Measurements from ENCODE around the gene KIAA0586.
"Not testable (repeated sequence)": the region's sequence is repeated elsewhere in the genome, so short reads cannot be mapped to it uniquely, and the experiment has no call there.

Gene KIAA0586

GRCh38 chr14:58549105-58549757 is 121.7 kb downstream of the KIAA0586 start:
- DNase-seq (ENCODE audit: low spot score), result no peak

GRCh38 chr14:58553959-58554358 is 126.4 kb downstream of the KIAA0586 start:
- DNase-seq (ENCODE audit: low spot score), result no peak

GRCh38 chr14:58555647-58556046 is 128.1 kb downstream of the KIAA0586 start:
- no peak for DNase-seq (ENCODE audit: low spot score)

- no peak for DNase-seq (ENCODE audit: low spot score)
Observed at GRCh38 chr14:58557242-58557641, 129.7 kb downstream of the KIAA0586 start.

- DNase-seq (ENCODE audit: low spot score), result no peak
Observed at GRCh38 chr14:58560208-58560607, 132.7 kb downstream of the KIAA0586 start.

GRCh38 chr14:58562141-58562540 is 134.6 kb downstream of the KIAA0586 start:
- no peak for DNase-seq (ENCODE audit: low spot score)

GRCh38 chr14:58563978-58564377 is 136.5 kb downstream of the KIAA0586 start:
- DNase-seq (ENCODE audit: low spot score), result no peak

- no peak for DNase-seq (ENCODE audit: low spot score)
Observed at GRCh38 chr14:58565832-58566231, 138.3 kb downstream of the KIAA0586 start.

GRCh38 chr14:58566979-58567378 is 139.5 kb downstream of the KIAA0586 start:
- DNase-seq (ENCODE audit: low spot score), result no peak

- no peak for DNase-seq (ENCODE audit: low spot score)
Observed at GRCh38 chr14:58568322-58568721, 140.8 kb downstream of the KIAA0586 start.

GRCh38 chr14:58571256-58571655 is 143.7 kb downstream of the KIAA0586 start:
- DNase-seq (ENCODE audit: low spot score), result no peak

- peak; percentile 53 for DNase-seq (ENCODE audit: low spot score)
Observed at GRCh38 chr14:58571769-58572472, 144.4 kb downstream of the KIAA0586 start.

GRCh38 chr14:58572473-58572853 is 144.9 kb downstream of the KIAA0586 start:
- DNase-seq (ENCODE audit: low spot score), result no peak

- no peak for DNase-seq (ENCODE audit: low spot score)
Observed at GRCh38 chr14:58572863-58573262, 145.3 kb downstream of the KIAA0586 start.

- DNase-seq (ENCODE audit: low spot score), result no peak
Observed at GRCh38 chr14:58574623-58575022, 147.1 kb downstream of the KIAA0586 start.

- DNase-seq (ENCODE audit: low spot score), result no peak
Observed at GRCh38 chr14:58575956-58576355, 148.4 kb downstream of the KIAA0586 start.

- not testable (repeated sequence) for DNase-seq (ENCODE audit: low spot score)
Observed at GRCh38 chr14:58580035-58580434, 152.5 kb downstream of the KIAA0586 start.

- DNase-seq (ENCODE audit: low spot score), result not testable (repeated sequence)
Observed at GRCh38 chr14:58581389-58581788, 153.9 kb downstream of the KIAA0586 start.

- no peak for DNase-seq (ENCODE audit: low spot score)
Observed at GRCh38 chr14:58584383-58584782, 156.9 kb downstream of the KIAA0586 start.

- DNase-seq (ENCODE audit: low spot score), result no peak
Observed at GRCh38 chr14:58587271-58587670, 159.8 kb downstream of the KIAA0586 start.

- DNase-seq (ENCODE audit: low spot score), result not testable (repeated sequence)
Observed at GRCh38 chr14:58588321-58588720, 160.8 kb downstream of the KIAA0586 start.

- no peak for DNase-seq (ENCODE audit: low spot score)
Observed at GRCh38 chr14:58593977-58594376, 166.5 kb downstream of the KIAA0586 start.

GRCh38 chr14:58597041-58597440 is 169.5 kb downstream of the KIAA0586 start:
- DNase-seq (ENCODE audit: low spot score), result no peak
